HG03342 (cell line): ENCODE results near the gene NOXRED1.

Experiments used
- ATAC-seq: cut with Tn5 transposase; IDR thresholded peaks from one replicate; pipeline ENCODE4 v1.9.1; 2021; ENCODE audit warnings: mild to moderate bottlenecking, moderate library complexity; ENCODE audit not compliant: unreplicated experiment

The NOXRED1 gene

GRCh38 chr14:77347751-77348150, 75.6 kb downstream of the NOXRED1 start:
- no peak for ATAC-seq

GRCh38 chr14:77346495-77346894, 76.8 kb downstream of the NOXRED1 start:
- no peak for ATAC-seq

- ATAC-seq, result no peak
Measured at GRCh38 chr14:77344377-77344996, 78.8 kb downstream of the NOXRED1 start.
